ENCODE measurements around the gene IL3RA.
"Not testable (repeated sequence)": the region's sequence is repeated elsewhere in the genome, so short reads cannot be mapped to it uniquely, and the experiment has no call there.

IL3RA gene

GRCh38 chrX:1400742-1401471 lies 64.3 kb downstream of the IL3RA start:
- H3K79me2 ChIP-seq (ENCODE audit: low read length): peaks cover under 1% of the 10 kb centered on the region; the same call in 1 of the 2 replicates
- H3K4me1 ChIP-seq (ENCODE audit: low read length): no peaks in the 10 kb centered on the region
- no peak overlapping the region for H2AFZ ChIP-seq (ENCODE audit: low read length)
- no peaks in the 10 kb centered on the region for H3K9me2 ChIP-seq (replicated peaks; ENCODE audit: insufficient read depth, low read length)
- DNase-seq: no peak
- no peak overlapping the region for H3K27ac ChIP-seq (ENCODE audit: low read length)
- TF ChIP-seq EZH2 (optimal IDR thresholded peaks at IDR 0.05; ENCODE audit: low read depth, low read length) (no peak), EZH2phosphoT487 (IDR thresholded peaks at IDR 0.05; ENCODE audit: low read length) (no peak), CTCF (IDR thresholded peaks at IDR 0.05; ENCODE audit: low read length) (no peak)
- no peak overlapping the region for H3K4me3 ChIP-seq (ENCODE audit: low read length)
- H4K20me1 ChIP-seq (ENCODE audit: insufficient read depth, low read length): no peaks in the 10 kb centered on the region
- no peaks in the 10 kb centered on the region for H3F3A ChIP-seq (ENCODE audit: insufficient read depth, low read length)
- no peak overlapping the region for H3K4me2 ChIP-seq (ENCODE audit: low read depth, low read length)
- no peaks in the 10 kb centered on the region for H3K36me3 ChIP-seq (replicated peaks; ENCODE audit: insufficient read depth, low read length)
- no peaks in the 10 kb centered on the region for H3K27me3 ChIP-seq (replicated peaks; ENCODE audit: insufficient read depth, low read length)
- no peak overlapping the region for H3K9ac ChIP-seq (ENCODE audit: low read length)
- no peaks in the 10 kb centered on the region for H3K9me3 ChIP-seq (replicated peaks; ENCODE audit: insufficient read depth, low read length)

GRCh38 chrX:1401611-1402430 lies 65.2 kb downstream of the IL3RA start:
- H3K9me2 ChIP-seq (replicated peaks; ENCODE audit: insufficient read depth, low read length): no peaks in the 10 kb centered on the region
- H3K4me2 ChIP-seq (ENCODE audit: low read depth, low read length): no peak overlapping the region
- no peak for DNase-seq
- H3K27me3 ChIP-seq (replicated peaks; ENCODE audit: insufficient read depth, low read length): no peaks in the 10 kb centered on the region
- TF ChIP-seq EZH2phosphoT487 (IDR thresholded peaks at IDR 0.05; ENCODE audit: low read length): no peak
- no peak for TF ChIP-seq CTCF (IDR thresholded peaks at IDR 0.05; ENCODE audit: low read length)
- no peak for TF ChIP-seq EZH2 (optimal IDR thresholded peaks at IDR 0.05; ENCODE audit: low read depth, low read length)
- no peaks in the 10 kb centered on the region for H3K9me3 ChIP-seq (replicated peaks; ENCODE audit: insufficient read depth, low read length)
- H4K20me1 ChIP-seq (ENCODE audit: insufficient read depth, low read length): no peaks in the 10 kb centered on the region
- no peaks in the 10 kb centered on the region for H3F3A ChIP-seq (ENCODE audit: insufficient read depth, low read length)
- no peaks in the 10 kb centered on the region for H3K79me2 ChIP-seq (ENCODE audit: low read length)
- H3K4me3 ChIP-seq (ENCODE audit: low read length): no peak overlapping the region
- no peaks in the 10 kb centered on the region for H3K36me3 ChIP-seq (replicated peaks; ENCODE audit: insufficient read depth, low read length)
- H2AFZ ChIP-seq (ENCODE audit: low read length): no peak overlapping the region
- no peak overlapping the region for H3K27ac ChIP-seq (ENCODE audit: low read length)
- no peak overlapping the region for H3K9ac ChIP-seq (ENCODE audit: low read length)
- H3K4me1 ChIP-seq (ENCODE audit: low read length): no peaks in the 10 kb centered on the region

- Histone ChIP-seq H3K27me3 (replicated peaks; ENCODE audit: insufficient read depth, low read length) (no peaks in the 10 kb centered on the region), H3K79me2 (ENCODE audit: low read length) (no peaks in the 10 kb centered on the region), H3K4me1 (ENCODE audit: low read length) (no peaks in the 10 kb centered on the region), H3K9me2 (replicated peaks; ENCODE audit: insufficient read depth, low read length) (no peaks in the 10 kb centered on the region), H3K9ac (ENCODE audit: low read length) (no peak overlapping the region), H3K9me3 (replicated peaks; ENCODE audit: insufficient read depth, low read length) (no peaks in the 10 kb centered on the region), H3K27ac (ENCODE audit: low read length) (no peak overlapping the region), H3K36me3 (replicated peaks; ENCODE audit: insufficient read depth, low read length) (no peaks in the 10 kb centered on the region), H4K20me1 (ENCODE audit: insufficient read depth, low read length) (no peaks in the 10 kb centered on the region), H3F3A (ENCODE audit: insufficient read depth, low read length) (no peaks in the 10 kb centered on the region), H3K4me2 (ENCODE audit: low read depth, low read length) (no peak overlapping the region), H3K4me3 (ENCODE audit: low read length) (no peak overlapping the region), H2AFZ (ENCODE audit: low read length) (no peak overlapping the region)
- no peak for DNase-seq
- TF ChIP-seq EZH2 (optimal IDR thresholded peaks at IDR 0.05; ENCODE audit: low read depth, low read length): no peak
- TF ChIP-seq EZH2phosphoT487 (IDR thresholded peaks at IDR 0.05; ENCODE audit: low read length): no peak
- TF ChIP-seq CTCF (IDR thresholded peaks at IDR 0.05; ENCODE audit: low read length): no peak
These were observed 66.6 kb downstream of the IL3RA start for GRCh38 chrX:1403228-1403627.

GRCh38 chrX:1403867-1404266 lies 67.3 kb downstream of the IL3RA start:
- H3K4me1 ChIP-seq (ENCODE audit: low read length); H3K9me3 ChIP-seq (replicated peaks; ENCODE audit: insufficient read depth, low read length); H3K27me3 ChIP-seq (replicated peaks; ENCODE audit: insufficient read depth, low read length); H3K9me2 ChIP-seq (replicated peaks; ENCODE audit: insufficient read depth, low read length); H3K4me3 ChIP-seq (ENCODE audit: low read length); H2AFZ ChIP-seq (ENCODE audit: low read length); H3K4me2 ChIP-seq (ENCODE audit: low read depth, low read length); H3K36me3 ChIP-seq (replicated peaks; ENCODE audit: insufficient read depth, low read length); H3K79me2 ChIP-seq (ENCODE audit: low read length); H4K20me1 ChIP-seq (ENCODE audit: insufficient read depth, low read length); H3K27ac ChIP-seq (ENCODE audit: low read length); DNase-seq; H3F3A ChIP-seq (ENCODE audit: insufficient read depth, low read length); H3K9ac ChIP-seq (ENCODE audit: low read length): not testable (repeated sequence)

- not testable (repeated sequence) for H3K9me2 ChIP-seq (replicated peaks; ENCODE audit: insufficient read depth, low read length); H3K36me3 ChIP-seq (replicated peaks; ENCODE audit: insufficient read depth, low read length); H3K4me2 ChIP-seq (ENCODE audit: low read depth, low read length); H4K20me1 ChIP-seq (ENCODE audit: insufficient read depth, low read length); H3K27me3 ChIP-seq (replicated peaks; ENCODE audit: insufficient read depth, low read length); H2AFZ ChIP-seq (ENCODE audit: low read length); H3K9me3 ChIP-seq (replicated peaks; ENCODE audit: insufficient read depth, low read length); H3K79me2 ChIP-seq (ENCODE audit: low read length); H3K9ac ChIP-seq (ENCODE audit: low read length); H3F3A ChIP-seq (ENCODE audit: insufficient read depth, low read length); H3K4me3 ChIP-seq (ENCODE audit: low read length); H3K4me1 ChIP-seq (ENCODE audit: low read length); DNase-seq; H3K27ac ChIP-seq (ENCODE audit: low read length)
These were observed 69.2 kb downstream of the IL3RA start for GRCh38 chrX:1405769-1406168.

Data from MM.1S (cell line).